Large intestine (tissue), 3 donors: Measurements from ENCODE around the gene PTPRM. TPM values are rescaled to one million over a fixed set of nuclear protein-coding genes. Genes with fewer than 3 reads are reported as not detected.

Experiments
- DNase-seq, 2 donors: peaks; one replicate each; pipeline versions ENCODE4 v3.0.0 to v3.0.0-alpha.2; 2013
- H3K27ac ChIP-seq: one replicate; pipeline ENCODE4 v1.5.1; 2013; ENCODE audit warnings: low read length
- H3K27me3 ChIP-seq: 2 replicates; pipeline ENCODE4 v1.6.1; 2013; ENCODE audit warnings: low read length; ENCODE audit not compliant: control insufficient read depth, insufficient read depth
- H3K36me3 ChIP-seq: 2 replicates; pipeline ENCODE4 v1.6.1; 2013; ENCODE audit warnings: low read length; ENCODE audit not compliant: control insufficient read depth, insufficient read depth
- H3K4me1 ChIP-seq: one replicate; pipeline ENCODE4 v1.6.1; 2013; ENCODE audit warnings: low read length; ENCODE audit not compliant: control insufficient read depth, insufficient read depth
- H3K4me3 ChIP-seq: one replicate; pipeline ENCODE4 v1.5.1; 2013; ENCODE audit warnings: low read length
- H3K9me3 ChIP-seq: one replicate; pipeline ENCODE4 v1.6.1; 2013; ENCODE audit warnings: mild to moderate bottlenecking, low read depth, low read length, moderate library complexity; ENCODE audit not compliant: control insufficient read depth
- WGBS: methylation state at CpG from one replicate; pipeline ENCODE4 v1.1.5; 2013; ENCODE audit warnings: low lambda C conversion rate; ENCODE audit not compliant: insufficient coverage; 5-methylcytosine and 5-hydroxymethylcytosine counted together
- polyA plus RNA-seq: library from polyadenylated mRNA; unstranded; fragments of 120-200 nt; gene quantifications from one replicate; pipeline ENCODE4 v1.2.1, GENCODE V29; 2013

PTPRM gene
- polyA plus RNA-seq, 1 donor, result 27.2 TPM

DNA sequence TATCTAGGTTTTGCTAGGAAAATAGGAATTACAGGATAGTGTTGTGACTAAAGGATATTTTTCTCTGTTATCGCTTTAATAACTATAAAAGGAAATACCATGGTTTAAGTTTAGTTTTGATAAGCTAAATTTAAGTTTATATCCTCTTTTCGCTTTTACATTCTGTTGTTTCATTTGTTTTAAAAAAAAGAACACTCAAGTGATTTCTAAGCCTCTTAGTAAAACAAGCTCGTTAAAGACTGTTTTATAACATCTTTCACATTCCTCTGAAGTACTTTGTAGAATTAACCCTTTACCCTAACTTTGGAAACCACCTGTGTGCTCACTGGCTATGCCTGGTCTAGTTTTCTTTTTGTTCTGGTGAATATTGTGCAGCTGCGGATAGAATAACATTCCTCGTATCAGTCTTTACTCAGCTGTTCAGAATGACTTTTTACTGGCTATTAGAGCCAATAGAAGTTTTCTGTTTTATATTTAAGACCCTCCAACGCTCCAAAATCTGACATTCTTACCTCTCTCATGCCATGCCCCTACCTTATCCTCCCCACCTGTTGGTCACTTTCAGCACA is 183.1 kb downstream of the PTPRM start:
- no peak for DNase-seq
- Histone ChIP-seq H3K27ac (no peak overlapping the region), H3K4me1 (peaks cover 12% of the 10 kb centered on the region), H3K36me3 (no peaks in the 10 kb centered on the region), H3K27me3 (no peaks in the 10 kb centered on the region), H3K9me3 (peaks cover 4% of the 10 kb centered on the region), H3K4me3 (no peak overlapping the region)
- 51% methylated on average over 3 of the region's 6 CpGs for WGBS

DNA sequence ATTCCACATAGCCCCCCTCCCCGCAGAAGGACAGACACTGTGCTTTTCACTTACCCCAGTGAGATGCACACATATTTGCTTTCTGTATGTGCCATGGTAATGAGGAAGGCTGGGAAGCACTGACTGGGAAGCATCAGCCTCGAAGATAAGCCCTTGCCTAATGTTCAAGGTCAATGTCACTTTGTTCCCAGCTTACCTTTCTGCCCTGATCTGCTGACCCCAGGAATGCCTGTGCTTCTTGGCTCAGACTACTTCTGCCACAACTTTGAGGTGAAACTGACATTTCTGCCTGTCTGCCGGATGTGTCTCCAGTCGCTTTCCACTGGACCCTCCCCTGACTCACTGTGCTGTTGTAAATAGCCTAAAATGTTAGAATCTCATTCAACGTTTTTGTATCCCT is 183.8 kb downstream of the PTPRM start:
- no peak overlapping the region for H3K27ac ChIP-seq
- DNase-seq, result peak in 1 of 2 donors; percentile 6
- peaks cover under 1% of the 10 kb centered on the region for H3K9me3 ChIP-seq
- H3K4me1 ChIP-seq, result peaks cover 14% of the 10 kb centered on the region
- no peaks in the 10 kb centered on the region for H3K36me3 ChIP-seq
- whole genome bisulfite sequencing, result 80% methylated on average over 1 of the region's 5 CpGs
- H3K4me3 ChIP-seq, result no peak overlapping the region
- H3K27me3 ChIP-seq, result no peaks in the 10 kb centered on the region

DNA sequence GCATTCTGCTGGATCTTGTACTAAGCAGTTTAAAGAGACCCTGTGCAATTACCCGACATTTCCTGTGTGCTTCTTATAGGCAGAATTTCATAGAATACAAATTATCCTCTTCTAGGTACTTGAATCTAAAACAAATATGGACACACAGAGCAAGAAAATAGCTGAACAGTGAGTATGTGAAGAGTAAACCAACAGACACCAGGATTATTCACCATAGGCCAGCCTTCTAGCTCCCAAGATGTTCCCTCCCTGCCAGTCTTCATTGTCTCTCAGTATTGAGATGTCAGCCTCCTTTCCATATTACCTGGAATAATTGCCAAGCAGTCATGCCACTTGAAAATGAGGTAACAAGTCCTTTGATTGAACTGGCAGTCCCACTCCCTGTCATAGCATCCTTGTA is 187.1 kb downstream of the PTPRM start:
- Histone ChIP-seq H3K27me3 (no peaks in the 10 kb centered on the region), H3K36me3 (no peaks in the 10 kb centered on the region), H3K27ac (peak overlapping the region; percentile 25), H3K4me1 (peaks cover 10% of the 10 kb centered on the region), H3K4me3 (no peak overlapping the region), H3K9me3 (no peaks in the 10 kb centered on the region)
- WGBS, result 100% methylated on average over 1 of the region's 1 CpG
- no peak for DNase-seq

DNA sequence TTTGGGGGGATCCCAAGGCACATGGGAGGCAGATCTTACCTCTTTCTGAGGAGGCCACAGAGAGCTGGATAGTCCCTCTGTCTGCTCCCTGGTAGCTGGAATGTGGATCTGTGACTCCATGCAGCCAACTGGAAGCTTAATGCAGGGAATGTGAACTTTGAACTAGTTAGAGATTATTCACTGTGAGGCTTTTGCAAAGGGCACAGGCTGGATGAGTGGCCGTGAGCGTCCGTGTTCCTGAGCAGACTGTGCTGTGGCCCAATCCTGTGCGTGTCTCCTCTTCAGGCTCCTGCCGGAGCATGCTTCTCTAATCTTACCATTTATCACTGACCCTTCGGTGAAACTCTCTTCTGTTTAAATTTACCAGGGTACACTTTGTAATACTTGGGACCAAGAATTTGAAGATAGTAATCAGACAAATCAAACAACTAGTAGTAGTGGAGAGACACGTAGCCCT is 187.6 kb downstream of the PTPRM start:
- Histone ChIP-seq H3K9me3 (no peaks in the 10 kb centered on the region), H3K4me3 (no peak overlapping the region), H3K27ac (peak overlapping the region; percentile 30), H3K36me3 (no peaks in the 10 kb centered on the region), H3K27me3 (no peaks in the 10 kb centered on the region), H3K4me1 (peaks cover 10% of the 10 kb centered on the region)
- DNase-seq, result peak; percentile 59 to 84
- WGBS, result 20% methylated on average over 1 of the region's 7 CpGs

DNA sequence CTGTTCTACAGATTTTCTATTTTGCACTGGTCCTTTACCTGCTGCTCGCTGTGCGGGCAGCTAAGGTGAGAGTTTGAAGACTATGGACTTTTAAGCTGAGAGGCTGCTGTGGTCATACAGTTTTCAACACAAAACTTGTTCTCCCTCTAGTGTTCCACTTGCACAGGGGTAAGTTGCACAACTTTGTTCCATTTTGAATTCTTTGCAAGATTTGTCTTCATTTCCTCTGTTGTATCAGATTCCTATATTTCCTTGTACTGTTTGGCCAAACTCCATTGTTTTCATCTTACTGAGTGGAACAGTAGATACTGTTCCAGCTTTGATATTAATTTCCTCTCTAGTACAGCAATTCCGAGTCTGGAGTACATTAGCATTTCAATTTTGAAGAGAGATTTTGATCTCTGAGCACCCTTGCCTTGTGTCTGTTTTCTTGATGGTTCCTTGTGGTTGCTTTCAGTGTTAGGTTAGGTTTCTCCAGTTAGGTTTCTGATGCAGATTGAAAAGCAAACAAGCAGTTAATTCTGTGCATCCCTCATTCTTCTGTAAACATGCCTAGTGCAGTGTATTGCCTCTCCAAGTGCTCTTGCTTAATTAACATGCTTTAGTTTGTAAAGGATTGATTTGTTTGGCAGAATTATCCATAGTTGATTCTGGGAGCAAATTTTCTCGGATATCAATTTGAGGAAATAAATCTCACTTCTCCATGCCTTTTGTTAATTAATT is 188.8 kb downstream of the PTPRM start:
- Histone ChIP-seq H3K4me1 (peaks cover 16% of the 10 kb centered on the region), H3K4me3 (no peak overlapping the region), H3K9me3 (no peaks in the 10 kb centered on the region), H3K27me3 (no peaks in the 10 kb centered on the region), H3K27ac (no peak overlapping the region), H3K36me3 (no peaks in the 10 kb centered on the region)
- no CpG with 5 or more reads among the region's 4 CpGs for WGBS
- DNase-seq, result no peak

DNA sequence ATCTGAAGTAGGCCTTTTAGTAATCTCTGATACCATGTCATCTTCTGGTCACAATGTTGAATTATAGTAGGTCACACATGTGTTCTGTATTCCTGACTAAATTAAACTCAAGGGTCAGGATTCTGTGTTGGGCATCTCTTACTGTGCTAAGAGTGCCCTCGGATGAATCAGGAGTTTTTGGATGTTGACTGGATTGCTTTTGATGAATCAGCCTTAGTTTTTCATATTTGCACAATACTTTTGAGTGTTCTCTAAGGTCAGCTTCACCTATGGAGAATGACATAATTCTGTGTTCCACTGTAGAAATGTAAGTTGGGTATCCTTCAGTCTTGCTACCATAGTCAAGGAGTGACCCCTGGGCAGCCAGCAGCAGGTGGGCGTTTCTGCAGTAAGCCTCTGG is 190.1 kb downstream of the PTPRM start:
- H3K27ac ChIP-seq, result no peak overlapping the region
- H3K36me3 ChIP-seq, result no peaks in the 10 kb centered on the region
- DNase-seq, result no peak
- no CpG with 5 or more reads among the region's 2 CpGs for WGBS
- H3K4me1 ChIP-seq, result peaks cover 20% of the 10 kb centered on the region
- no peak overlapping the region for H3K4me3 ChIP-seq
- no peaks in the 10 kb centered on the region for H3K27me3 ChIP-seq
- H3K9me3 ChIP-seq, result no peaks in the 10 kb centered on the region

DNA sequence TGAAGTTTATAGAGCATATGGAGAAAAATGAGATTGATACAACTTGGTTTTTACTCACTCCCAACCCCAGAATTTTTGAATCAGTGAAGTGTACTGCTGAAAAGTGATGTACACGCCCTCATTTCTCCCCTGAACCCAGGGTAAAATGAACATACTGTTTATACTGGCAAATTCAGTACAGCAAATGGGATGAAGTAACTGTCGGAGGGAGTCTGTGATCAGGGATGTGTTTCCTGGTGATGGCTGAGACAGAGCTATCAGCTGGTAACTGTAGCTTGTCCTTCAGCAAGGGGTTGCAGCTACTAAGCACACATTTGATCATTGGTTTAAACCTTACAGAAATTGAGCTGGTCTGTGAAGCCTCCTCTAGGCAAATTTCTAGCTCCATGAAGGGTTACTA is 191.6 kb downstream of the PTPRM start:
- DNase-seq, result no peak
- no CpG with 5 or more reads among the region's 2 CpGs for WGBS
- no peaks in the 10 kb centered on the region for H3K27me3 ChIP-seq
- no peaks in the 10 kb centered on the region for H3K9me3 ChIP-seq
- no peaks in the 10 kb centered on the region for H3K36me3 ChIP-seq
- H3K27ac ChIP-seq, result no peak overlapping the region
- no peak overlapping the region for H3K4me3 ChIP-seq
- peaks cover 19% of the 10 kb centered on the region for H3K4me1 ChIP-seq

DNA sequence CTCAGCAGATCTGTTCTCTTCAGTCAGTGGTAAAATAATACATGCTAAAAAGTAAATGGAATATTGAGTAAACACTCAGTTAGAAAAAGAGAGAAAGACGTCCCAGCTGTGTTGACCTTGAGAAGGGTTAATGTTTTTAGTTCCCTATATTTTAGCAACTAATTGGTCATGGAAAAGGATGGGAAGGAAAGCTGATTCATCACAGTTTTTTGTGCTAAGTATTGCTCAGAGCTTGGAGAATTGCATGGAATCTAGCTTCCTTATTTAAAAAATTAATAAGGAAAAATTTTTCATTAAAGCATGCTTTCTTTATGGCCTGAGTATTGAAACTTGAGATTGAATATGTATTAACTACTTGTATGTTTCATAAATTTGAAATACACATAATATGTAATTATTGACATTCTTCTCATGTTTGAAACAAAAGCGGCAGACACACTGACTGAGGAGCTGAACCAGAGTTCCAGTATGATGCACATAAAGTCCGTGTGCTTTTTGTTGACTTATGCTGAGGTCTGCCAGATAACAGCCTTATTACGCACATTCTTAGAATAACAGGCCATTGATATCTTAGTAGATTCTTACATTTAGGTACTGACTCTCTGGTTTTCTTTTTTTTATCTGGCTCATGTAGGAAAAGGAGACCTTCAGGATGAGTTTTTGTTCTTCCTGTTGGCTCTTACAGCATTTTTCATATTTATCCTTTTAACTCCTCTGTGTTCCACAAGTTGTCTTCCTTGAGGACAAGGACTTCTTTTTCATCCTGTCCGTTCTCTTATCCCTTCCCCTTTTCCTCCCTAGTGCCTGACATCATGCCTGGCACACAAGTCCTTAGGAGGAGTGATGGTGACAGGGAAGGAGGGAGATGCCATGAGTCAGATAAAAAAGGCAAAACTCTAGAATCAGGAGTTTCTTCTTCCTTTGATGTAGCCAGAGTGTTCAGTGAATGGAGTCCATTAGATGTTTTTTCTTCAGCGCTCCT is 194.1 kb downstream of the PTPRM start:
- H3K36me3 ChIP-seq, result no peaks in the 10 kb centered on the region
- DNase-seq, result peak in 1 of 2 donors; percentile 57
- H3K27me3 ChIP-seq, result no peaks in the 10 kb centered on the region
- H3K4me1 ChIP-seq, result peaks cover 13% of the 10 kb centered on the region
- no peak overlapping the region for H3K27ac ChIP-seq
- no peak overlapping the region for H3K4me3 ChIP-seq
- H3K9me3 ChIP-seq, result no peaks in the 10 kb centered on the region
- WGBS, result 49% methylated on average over 4 of the region's 6 CpGs

DNA sequence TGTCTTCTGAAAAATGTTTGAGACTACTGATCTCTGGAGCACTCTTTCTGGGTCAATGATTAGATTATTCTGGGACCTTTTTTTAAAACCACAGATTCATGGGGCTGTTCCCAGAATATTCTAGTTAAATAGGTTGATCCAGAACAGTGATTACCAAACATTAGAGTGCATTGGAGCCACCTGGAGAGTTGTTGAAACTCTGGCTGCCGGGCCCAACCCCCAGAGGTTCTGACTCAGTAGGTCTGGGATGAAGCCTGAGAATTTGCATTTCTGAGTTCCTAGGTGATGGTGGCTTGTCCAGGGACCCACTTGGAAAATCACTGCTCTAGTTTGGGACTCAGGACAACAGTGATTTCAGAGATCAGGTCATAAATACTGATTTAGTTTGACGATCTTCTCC is 197.3 kb downstream of the PTPRM start:
- H3K4me1 ChIP-seq, result peaks cover 13% of the 10 kb centered on the region
- 80% methylated on average over 1 of the region's 2 CpGs for WGBS
- no peak for DNase-seq
- no peak overlapping the region for H3K4me3 ChIP-seq
- no peaks in the 10 kb centered on the region for H3K36me3 ChIP-seq
- H3K27me3 ChIP-seq, result no peaks in the 10 kb centered on the region
- H3K27ac ChIP-seq, result no peak overlapping the region
- H3K9me3 ChIP-seq, result no peaks in the 10 kb centered on the region

DNA sequence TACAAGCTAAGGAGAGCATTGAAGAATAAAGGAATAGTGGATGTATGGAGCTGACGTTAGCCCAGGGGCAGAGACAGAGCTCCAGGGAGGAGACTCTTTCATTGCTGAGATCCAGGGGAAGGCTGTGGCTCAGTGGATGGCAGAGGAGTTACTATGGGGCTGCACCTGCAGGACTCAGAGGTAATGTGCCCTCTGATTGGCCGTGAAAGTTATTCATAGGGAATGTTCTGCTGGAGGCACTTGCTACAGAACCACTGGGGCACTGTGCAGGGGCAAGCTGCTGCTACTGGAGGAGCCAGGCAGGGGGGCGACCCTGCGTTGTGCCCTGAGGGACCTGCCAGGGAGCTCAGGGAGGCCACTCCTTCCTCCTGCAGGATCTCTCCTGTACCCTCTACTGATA is 199.2 kb downstream of the PTPRM start:
- no peak overlapping the region for H3K27ac ChIP-seq
- H3K4me3 ChIP-seq, result no peak overlapping the region
- no peaks in the 10 kb centered on the region for H3K27me3 ChIP-seq
- H3K36me3 ChIP-seq, result no peaks in the 10 kb centered on the region
- 80% methylated on average over 1 of the region's 4 CpGs for WGBS
- no peaks in the 10 kb centered on the region for H3K9me3 ChIP-seq
- H3K4me1 ChIP-seq, result peaks cover 4% of the 10 kb centered on the region
- no peak for DNase-seq
